OCI-LY3 (cell line): ENCODE data around the gene NME3.

Experiments used
- H2AFZ ChIP-seq: fragments of 200-600, 300-600 bp; shearing (Covaris generic); 2 replicates; pipeline ENCODE4 v1.6.0; 2014; ENCODE audit warnings: antibody characterized with exemption, low read depth, low read length
- H3K27ac ChIP-seq: fragments of 200-600, 300-600 bp; sonication (generic); 2 replicates; pipeline ENCODE4 v1.5.1; 2014; ENCODE audit warnings: mild to moderate bottlenecking, low read length, moderate library complexity, mixed read lengths
- H3K27me3 ChIP-seq: fragments of 200-600, 300-600 bp; sonication (generic); 2 replicates; pipeline ENCODE4 v1.6.1; 2014; ENCODE audit warnings: low read depth, low read length, mixed read lengths
- H3K36me3 ChIP-seq: fragments of 200-600, 300-600 bp; sonication (generic); replicated peaks from 2 replicates; pipeline ENCODE3; 2014; ENCODE audit warnings: low read depth, low read length, mixed read lengths
- H3K4me1 ChIP-seq: fragments of 300-600, 200-600 bp; sonication (generic); 2 replicates; pipeline ENCODE4 v1.6.1; 2014; ENCODE audit warnings: low read length, mixed read lengths
- H3K4me2 ChIP-seq: fragments of 200-600, 300-600 bp; sonication (generic); 2 replicates; pipeline ENCODE4 v1.6.1; 2014; ENCODE audit warnings: low read length, mixed read lengths
- H3K4me3 ChIP-seq: fragments of 300-600, 200-600 bp; sonication (generic); 2 replicates; pipeline ENCODE4 v1.5.1; 2014; ENCODE audit warnings: antibody characterized with exemption, mild to moderate bottlenecking, low read length, moderate library complexity
- H3K79me2 ChIP-seq: fragments of 300-600, 200-600 bp; shearing (Covaris generic); 2 replicates; pipeline ENCODE4 v1.6.1; 2014; ENCODE audit warnings: mild to moderate bottlenecking, low read length, mixed read lengths
- H3K9ac ChIP-seq: fragments of 300-600, 200-600 bp; shearing (Covaris generic); 2 replicates; pipeline ENCODE4 v1.6.0; 2014; ENCODE audit warnings: mild to moderate bottlenecking, low read length, moderate library complexity
- H3K9me3 ChIP-seq: fragments of 200-600, 300-600 bp; shearing (Covaris generic); 2 replicates; pipeline ENCODE4 v1.6.1; 2014; ENCODE audit warnings: low read length, mixed read lengths; ENCODE audit not compliant: insufficient read depth
- H4K20me1 ChIP-seq: fragments of 200-600, 300-600 bp; sonication (generic); 2 replicates; pipeline ENCODE4 v1.6.1; 2016; ENCODE audit warnings: low read length, mixed read lengths; ENCODE audit not compliant: insufficient read depth
- EZH2phosphoT487 ChIP-seq: fragments of 200-600 bp; shearing (Covaris generic); IDR thresholded peaks from 2 replicates; pipeline ENCODE4 v1.6.1; 2018; ENCODE audit warnings: antibody characterized with exemption, mixed run types, low read depth
- TF ChIP-seq, protein P1 (sequence below): fragments of 200-600, 300-600 bp; sonication (generic); IDR thresholded peaks from 2 replicates; pipeline ENCODE4 v1.5.1; 2014; ENCODE audit warnings: antibody characterized with exemption, low read length, low read depth

The NME3 gene

DNA sequence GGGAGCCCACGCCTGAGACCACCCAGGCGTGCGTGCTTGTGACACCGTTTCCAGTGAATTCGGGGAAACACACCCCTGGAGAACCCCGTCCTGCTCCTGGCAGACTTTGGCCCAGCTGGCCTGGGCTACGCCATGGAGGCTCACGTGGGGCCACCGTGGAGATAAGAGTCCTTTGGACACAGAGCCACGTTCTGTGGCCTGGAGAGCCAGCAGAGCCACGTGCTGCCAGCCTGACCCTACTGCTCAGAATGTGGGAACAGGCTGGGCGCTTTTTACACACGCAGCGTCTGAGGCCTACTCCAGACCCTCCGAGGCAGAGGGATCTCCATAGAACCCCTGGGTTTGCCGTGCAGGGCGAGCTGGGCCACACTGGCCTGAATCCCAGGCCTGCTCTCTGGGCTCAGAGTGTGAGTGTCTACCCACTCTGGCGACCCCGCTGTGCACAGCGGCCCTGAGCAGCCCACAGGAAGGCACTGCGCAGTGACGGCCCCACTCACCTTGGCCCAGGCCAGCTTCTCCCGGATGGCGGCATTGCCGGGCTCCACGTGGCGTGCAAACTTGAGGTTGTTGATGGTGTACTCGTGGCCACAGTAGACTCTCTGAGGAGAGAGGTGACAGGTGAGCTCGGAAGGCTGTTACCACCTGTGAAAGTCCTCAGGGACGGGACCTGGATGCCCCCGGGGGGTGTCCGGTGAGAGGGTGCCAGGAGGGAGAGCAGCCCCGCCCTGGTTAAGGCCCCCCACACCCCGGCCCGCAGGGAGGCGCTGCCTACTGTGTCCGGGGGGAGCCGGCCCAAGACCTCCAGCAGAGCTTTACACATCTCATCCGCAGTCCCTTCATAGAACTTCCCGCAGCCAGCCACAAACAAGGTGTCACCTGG, 45.3 kb upstream of the NME3 start:
- Histone ChIP-seq H4K20me1 (no peaks in the 10 kb centered on the region), H3K9ac (no peak overlapping the region), H2AFZ (no peak overlapping the region), H3K4me3 (no peak overlapping the region), H3K4me2 (no peak overlapping the region), H3K27me3 (no peaks in the 10 kb centered on the region), H3K27ac (no peak overlapping the region), H3K9me3 (no peaks in the 10 kb centered on the region), H3K79me2 (no peaks in the 10 kb centered on the region), H3K4me1 (no peaks in the 10 kb centered on the region), H3K36me3 (peaks cover 4% of the 10 kb centered on the region)
- no peak for TF ChIP-seq EZH2phosphoT487
- TF ChIP-seq, protein P1, sequence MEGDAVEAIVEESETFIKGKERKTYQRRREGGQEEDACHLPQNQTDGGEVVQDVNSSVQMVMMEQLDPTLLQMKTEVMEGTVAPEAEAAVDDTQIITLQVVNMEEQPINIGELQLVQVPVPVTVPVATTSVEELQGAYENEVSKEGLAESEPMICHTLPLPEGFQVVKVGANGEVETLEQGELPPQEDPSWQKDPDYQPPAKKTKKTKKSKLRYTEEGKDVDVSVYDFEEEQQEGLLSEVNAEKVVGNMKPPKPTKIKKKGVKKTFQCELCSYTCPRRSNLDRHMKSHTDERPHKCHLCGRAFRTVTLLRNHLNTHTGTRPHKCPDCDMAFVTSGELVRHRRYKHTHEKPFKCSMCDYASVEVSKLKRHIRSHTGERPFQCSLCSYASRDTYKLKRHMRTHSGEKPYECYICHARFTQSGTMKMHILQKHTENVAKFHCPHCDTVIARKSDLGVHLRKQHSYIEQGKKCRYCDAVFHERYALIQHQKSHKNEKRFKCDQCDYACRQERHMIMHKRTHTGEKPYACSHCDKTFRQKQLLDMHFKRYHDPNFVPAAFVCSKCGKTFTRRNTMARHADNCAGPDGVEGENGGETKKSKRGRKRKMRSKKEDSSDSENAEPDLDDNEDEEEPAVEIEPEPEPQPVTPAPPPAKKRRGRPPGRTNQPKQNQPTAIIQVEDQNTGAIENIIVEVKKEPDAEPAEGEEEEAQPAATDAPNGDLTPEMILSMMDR = no peak

DNA sequence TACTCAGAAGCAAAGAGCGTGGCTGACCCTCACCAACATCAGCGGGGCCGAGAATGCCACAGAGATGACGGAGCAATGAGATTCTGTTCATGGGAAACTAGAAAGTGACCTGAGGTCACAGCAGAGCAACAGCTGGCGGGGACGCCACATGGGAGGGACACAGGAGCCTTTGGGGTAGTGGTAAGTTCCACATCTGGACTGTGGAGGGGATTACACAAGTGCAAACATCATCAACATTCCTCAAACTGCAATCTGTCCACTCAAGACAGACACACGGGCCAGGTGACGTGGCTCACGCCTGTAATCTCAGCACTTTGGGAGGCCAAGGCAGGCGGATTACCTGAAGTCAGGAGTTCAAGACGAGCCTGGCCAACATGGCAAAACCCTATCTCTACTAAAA, 44.1 kb upstream of the NME3 start:
- Histone ChIP-seq H3K27ac (no peak overlapping the region), H3K4me1 (no peaks in the 10 kb centered on the region), H3K9me3 (no peaks in the 10 kb centered on the region), H3K9ac (no peak overlapping the region), H3K27me3 (no peaks in the 10 kb centered on the region), H3K4me3 (no peak overlapping the region), H4K20me1 (no peaks in the 10 kb centered on the region), H3K79me2 (no peaks in the 10 kb centered on the region), H2AFZ (no peak overlapping the region), H3K36me3 (peaks cover 4% of the 10 kb centered on the region), H3K4me2 (no peak overlapping the region)
- TF ChIP-seq, protein P1 = no peak
- no peak for TF ChIP-seq EZH2phosphoT487

GRCh38 chr16:1812732-1813163, 41.4 kb upstream of the NME3 start:
- Histone ChIP-seq H4K20me1 (no peaks in the 10 kb centered on the region), H3K79me2 (no peaks in the 10 kb centered on the region), H3K4me2 (no peak overlapping the region), H2AFZ (no peak overlapping the region), H3K4me3 (no peak overlapping the region), H3K27ac (no peak overlapping the region), H3K9ac (no peak overlapping the region), H3K27me3 (no peaks in the 10 kb centered on the region), H3K36me3 (peaks cover 8% of the 10 kb centered on the region), H3K9me3 (no peaks in the 10 kb centered on the region), H3K4me1 (no peaks in the 10 kb centered on the region)
- TF ChIP-seq, protein P1 = no peak
- no peak for TF ChIP-seq EZH2phosphoT487

DNA sequence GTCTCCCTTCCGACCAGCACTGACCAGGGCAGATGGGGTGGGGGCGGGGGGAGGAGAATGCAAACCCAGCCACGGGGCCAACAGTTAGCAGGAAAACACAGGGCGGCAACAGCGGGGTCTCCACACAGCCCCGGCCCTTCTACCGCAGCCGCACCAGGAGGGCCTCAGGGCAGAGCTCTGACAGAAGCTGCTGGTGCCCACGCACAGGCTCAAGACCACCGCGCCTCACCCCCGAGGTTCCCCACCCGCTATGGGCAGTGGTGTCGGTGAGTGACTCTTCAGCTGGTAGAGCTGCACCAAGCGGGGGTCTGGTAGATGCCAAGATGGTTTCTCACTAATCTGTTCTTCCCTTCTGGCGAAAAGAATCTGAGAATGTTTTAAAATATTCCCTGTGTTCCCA, 39.2 kb upstream of the NME3 start:
- Histone ChIP-seq H2AFZ (no peak overlapping the region), H3K4me2 (no peak overlapping the region), H3K27me3 (no peaks in the 10 kb centered on the region), H3K4me3 (no peak overlapping the region), H3K79me2 (no peaks in the 10 kb centered on the region), H3K36me3 (peaks cover 8% of the 10 kb centered on the region), H4K20me1 (no peaks in the 10 kb centered on the region), H3K27ac (no peak overlapping the region), H3K9ac (no peak overlapping the region), H3K9me3 (no peaks in the 10 kb centered on the region), H3K4me1 (no peaks in the 10 kb centered on the region)
- TF ChIP-seq, protein P1 = no peak
- no peak for TF ChIP-seq EZH2phosphoT487
